Astrocyte of the cerebellum (primary cell): ENCODE results near the gene NCCRP1.

Experiments used
- DNase-seq: peaks from one replicate; pipeline ENCODE4 v3.0.0-alpha.2; 2011; ENCODE audit warnings: low read depth
- H3K4me3 ChIP-seq: 2 replicates; pipeline ENCODE4 v1.5.1; 2011; ENCODE audit warnings: mild to moderate bottlenecking, low read depth, low read length, moderate library complexity
- CTCF ChIP-seq: IDR thresholded peaks from 2 replicates; pipeline ENCODE4 v1.5.1; 2012; ENCODE audit warnings: low read length, low read depth, moderate library complexity, mild to moderate bottlenecking; ENCODE audit errors: missing control alignments
- in situ Hi-C: cut with HindIII; loops from 2 replicates; pipeline ENCODE4 v1.10.0; 2017; ENCODE audit warnings: low sequenced_read_pairs

The NCCRP1 gene

GRCh38 chr19:39247701-39248664, 51.2 kb downstream of the NCCRP1 start:
- in situ Hi-C loops: no loop called here
- H3K4me3 ChIP-seq: no peak overlapping the region
- DNase-seq: no peak
- TF ChIP-seq CTCF: no peak

- in situ Hi-C loops: no loop called here
- no peak for TF ChIP-seq CTCF
These were observed 52.0 kb downstream of the NCCRP1 start, which contains the start of gene IFNL4 for GRCh38 chr19:39248806-39249205. Gene IFNL4 (minus strand): TSS chr19:39248856.

GRCh38 chr19:39251081-39251480, 54.3 kb downstream of the NCCRP1 start:
- H3K4me3 ChIP-seq: no peak overlapping the region
- in situ Hi-C loops: no loop called here
- TF ChIP-seq CTCF: no peak
- DNase-seq: no peak

More at GRCh38 chr19:39248806-39249205, 52.0 kb downstream of the NCCRP1 start, which contains the start of gene IFNL4:
- DNase-seq: no peak
- H3K4me3 ChIP-seq: no peak within 1 kb of the TSS
